Stimulated activated CD4-positive, alpha-beta T cell treated with anti-CD3 and anti-CD28 coated beads, Interleukin-12 subunit alpha, Interleukin-12 subunit beta, amount 100 ng/mL, for 4 hours (primary cell): Measurements from ENCODE around the gene SLC13A2.

ENCODE experiments used
- DNase-seq: peaks from one replicate; pipeline ENCODE4 v3.0.0-alpha.2; 2020

SLC13A2 gene

DNA sequence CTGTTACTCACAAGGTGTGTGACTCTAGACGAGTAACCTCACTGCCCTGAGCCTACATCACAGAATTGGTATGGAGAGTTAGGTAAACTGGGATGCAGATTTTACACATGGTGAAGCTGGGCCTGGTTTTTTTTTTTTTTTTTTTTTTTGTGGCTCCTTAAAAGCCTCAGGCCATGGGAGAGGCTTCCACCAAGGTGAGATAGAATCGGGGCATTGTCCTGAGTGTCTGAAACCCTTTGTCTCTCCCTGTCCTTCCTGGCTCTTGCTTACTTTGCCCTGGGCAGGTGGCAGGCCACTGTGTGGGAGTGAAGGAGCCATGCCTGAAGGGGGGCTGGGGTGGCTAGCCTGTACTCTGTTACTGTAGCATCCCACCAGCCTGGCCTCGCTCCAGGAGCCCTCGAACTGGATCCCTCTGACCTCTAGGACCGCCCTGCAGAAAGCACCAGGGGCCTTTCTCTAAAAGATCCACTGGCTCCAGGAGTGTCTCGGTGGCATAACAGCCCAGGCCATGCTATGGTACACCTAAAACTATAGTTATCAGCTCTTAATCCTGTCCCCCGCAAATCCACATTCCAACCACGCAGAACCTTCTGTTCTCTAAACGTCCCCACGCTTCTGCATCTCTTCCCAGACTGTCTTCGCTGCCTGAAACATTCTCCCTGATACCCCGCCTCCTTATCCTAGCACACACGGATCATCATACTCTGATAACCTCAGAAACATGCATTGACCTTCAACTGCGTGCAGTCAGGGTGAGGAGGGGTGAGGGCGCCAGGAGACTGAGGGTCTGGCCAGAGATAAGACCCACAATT, 1.7 kb upstream of the SLC13A2 start:
- no peak for DNase-seq

GRCh38 chr17:28472871-28473497, 460 bp upstream of the SLC13A2 start:
- DNase-seq, result no peak

DNA sequence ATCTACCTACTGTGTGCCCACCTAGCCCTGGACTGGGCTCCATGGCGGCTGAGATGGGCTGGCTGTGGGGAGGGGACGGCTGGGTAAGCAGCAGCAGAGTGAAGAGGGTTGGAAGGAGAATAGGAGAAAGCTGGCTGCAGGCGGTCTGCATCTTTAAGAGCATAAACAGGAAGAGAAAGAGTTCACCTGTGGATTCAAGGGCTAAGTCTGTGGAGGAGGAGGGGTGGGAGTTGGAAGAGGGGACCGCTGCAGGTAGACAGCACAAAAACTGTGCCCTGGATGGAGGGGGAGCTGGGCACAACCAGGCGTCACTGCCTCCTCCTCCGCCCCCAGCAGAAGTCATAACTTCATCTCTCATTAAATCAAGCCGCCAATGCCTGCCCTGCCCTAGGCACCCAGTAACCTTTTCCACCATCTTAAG, 677 bp downstream of the SLC13A2 start:
- no peak for DNase-seq

- no peak for DNase-seq
Observed at GRCh38 chr17:28475151-28475900, 1.9 kb downstream of the SLC13A2 start.

DNA sequence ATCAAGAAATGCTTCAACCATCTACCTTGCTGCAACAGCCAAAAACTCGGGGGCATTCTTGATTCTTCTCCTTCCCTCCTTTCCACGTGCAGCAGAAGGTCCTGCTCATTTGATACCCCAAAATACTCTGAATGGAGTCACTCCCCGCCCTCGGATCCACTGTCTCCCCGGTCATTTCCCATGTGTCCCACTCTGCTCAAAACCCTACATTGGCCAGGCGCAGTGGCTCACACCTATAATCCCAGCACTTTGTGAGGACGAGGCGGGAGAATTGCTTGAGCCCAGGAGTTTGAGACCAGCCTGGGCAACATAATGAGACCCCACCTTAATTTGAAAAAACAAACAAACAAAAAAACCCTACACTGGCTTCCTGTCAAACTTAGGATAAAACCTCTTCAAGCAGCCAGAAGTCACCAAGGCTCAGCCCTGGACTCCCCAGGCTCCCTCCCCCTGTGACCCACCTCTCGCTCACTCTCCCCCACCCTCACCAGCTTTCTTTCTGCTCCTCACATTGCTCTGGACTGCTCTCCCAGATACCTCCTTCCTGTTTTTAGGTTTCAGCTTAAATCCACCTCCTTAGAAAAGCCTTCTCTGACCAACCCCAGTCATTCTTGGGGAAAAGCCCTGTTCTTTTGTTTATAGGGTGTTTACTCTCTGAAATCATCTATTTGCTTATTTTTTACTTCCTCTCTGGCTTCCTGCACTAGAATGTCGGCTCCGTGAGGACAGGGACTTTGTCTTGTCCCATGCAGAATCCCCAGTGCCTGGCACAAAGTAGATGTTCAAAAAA, 2.8 kb downstream of the SLC13A2 start:
- no peak for DNase-seq

- no peak for DNase-seq
Observed at GRCh38 chr17:28477928-28478327, 4.5 kb downstream of the SLC13A2 start.

- no peak for DNase-seq
Observed at GRCh38 chr17:28478712-28479615, 5.5 kb downstream of the SLC13A2 start.

DNA sequence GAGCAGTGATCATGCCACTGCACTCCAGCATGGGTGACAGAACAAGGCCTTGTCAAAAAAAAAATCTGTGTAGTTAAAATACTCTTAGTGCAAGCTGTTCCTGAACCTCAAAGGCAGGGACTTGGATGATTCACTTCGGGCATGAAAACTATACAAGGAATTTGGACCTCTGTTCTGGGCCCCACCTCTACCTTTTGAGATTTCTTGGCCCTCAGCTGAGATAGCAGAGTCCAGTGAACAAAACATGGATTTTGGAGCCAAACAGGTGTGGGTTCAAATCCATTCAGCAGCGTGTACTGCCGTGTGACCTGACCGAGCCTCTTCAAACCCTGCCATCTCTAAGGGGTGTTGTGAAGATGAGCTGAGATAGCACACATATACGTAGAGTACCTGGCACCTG, 6.8 kb downstream of the SLC13A2 start:
- no peak for DNase-seq

- DNase-seq, result no peak
Observed at GRCh38 chr17:28480799-28481571, 7.5 kb downstream of the SLC13A2 start.

- DNase-seq, result no peak
Observed at GRCh38 chr17:28482551-28483199, 9.2 kb downstream of the SLC13A2 start.

DNA sequence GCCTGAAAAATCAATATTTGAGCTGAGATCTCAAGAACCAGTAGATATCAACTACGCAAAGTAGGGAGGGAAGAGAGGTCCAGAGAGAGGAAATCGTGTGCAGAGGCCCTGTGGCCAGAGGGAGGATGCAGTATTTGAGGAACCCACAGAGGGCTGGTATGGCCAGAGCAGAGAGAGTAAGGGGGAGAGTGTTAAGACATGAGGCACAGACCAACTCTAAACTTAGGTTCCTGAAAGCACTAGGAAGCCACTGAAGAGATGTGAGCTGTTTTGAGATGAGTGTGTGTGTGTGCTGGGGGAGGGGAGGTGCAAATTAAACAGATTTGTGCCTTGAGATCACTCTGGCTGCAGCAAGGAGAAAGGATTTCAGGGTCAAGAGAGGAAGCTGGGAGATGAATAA, 10.9 kb downstream of the SLC13A2 start:
- no peak for DNase-seq

- DNase-seq, result no peak
Observed at GRCh38 chr17:28485049-28485448, 11.6 kb downstream of the SLC13A2 start.

DNA sequence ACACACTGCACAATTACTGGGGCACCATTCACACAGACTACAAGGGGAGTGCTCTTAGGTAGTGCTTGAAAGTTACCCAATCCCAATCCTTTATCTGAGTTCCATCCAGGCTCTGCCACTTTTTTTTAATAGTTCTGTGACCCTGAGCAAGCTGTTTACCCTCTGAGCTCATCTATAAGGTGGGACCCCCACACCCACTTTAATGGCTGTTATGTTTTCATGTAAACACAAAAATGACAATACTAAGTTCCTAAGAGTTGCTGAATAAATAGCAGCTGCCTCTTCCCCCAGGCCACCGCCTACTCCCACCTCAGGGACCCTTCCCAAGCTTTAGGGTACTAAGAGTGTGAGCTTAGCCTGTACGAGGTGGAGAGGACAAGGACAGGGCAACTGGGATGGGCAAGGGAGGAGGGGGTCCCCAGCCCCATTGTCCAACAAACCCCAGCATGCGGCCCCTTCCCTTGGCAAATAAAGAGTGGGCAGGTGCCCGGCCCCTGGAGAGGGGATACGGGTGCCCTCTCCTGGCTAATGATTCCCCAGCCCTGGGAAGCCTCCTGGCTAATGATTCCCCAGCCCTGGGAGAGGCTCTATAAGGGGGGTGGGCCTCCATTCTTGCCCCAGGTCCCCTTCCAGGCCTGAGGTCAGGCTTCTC, 14.6 kb downstream of the SLC13A2 start:
- DNase-seq, result no peak

- DNase-seq, result no peak
Observed at GRCh38 chr17:28488533-28489276, 15.3 kb downstream of the SLC13A2 start.

GRCh38 chr17:28491286-28491685, 17.8 kb downstream of the SLC13A2 start:
- no peak for DNase-seq

DNA sequence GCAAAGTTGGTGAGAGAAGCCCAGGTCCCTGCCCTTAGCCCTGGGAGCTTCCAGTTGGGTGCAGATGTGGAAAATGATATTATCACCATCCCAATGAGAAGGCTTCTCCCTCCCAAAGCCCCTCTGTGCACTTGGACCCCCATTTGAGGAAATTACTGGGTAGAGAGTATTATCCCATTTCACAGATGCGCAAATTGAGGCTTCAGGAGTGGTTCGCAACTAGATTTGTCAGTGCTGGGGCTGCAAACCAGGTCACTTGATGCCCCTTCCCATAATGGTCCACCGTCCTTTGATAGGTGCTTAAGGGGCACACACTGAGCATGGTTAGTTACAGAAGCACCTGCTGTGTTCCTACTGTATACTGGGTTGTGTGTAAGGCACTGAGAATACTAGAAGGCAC, 18.4 kb downstream of the SLC13A2 start:
- DNase-seq, result no peak

DNA sequence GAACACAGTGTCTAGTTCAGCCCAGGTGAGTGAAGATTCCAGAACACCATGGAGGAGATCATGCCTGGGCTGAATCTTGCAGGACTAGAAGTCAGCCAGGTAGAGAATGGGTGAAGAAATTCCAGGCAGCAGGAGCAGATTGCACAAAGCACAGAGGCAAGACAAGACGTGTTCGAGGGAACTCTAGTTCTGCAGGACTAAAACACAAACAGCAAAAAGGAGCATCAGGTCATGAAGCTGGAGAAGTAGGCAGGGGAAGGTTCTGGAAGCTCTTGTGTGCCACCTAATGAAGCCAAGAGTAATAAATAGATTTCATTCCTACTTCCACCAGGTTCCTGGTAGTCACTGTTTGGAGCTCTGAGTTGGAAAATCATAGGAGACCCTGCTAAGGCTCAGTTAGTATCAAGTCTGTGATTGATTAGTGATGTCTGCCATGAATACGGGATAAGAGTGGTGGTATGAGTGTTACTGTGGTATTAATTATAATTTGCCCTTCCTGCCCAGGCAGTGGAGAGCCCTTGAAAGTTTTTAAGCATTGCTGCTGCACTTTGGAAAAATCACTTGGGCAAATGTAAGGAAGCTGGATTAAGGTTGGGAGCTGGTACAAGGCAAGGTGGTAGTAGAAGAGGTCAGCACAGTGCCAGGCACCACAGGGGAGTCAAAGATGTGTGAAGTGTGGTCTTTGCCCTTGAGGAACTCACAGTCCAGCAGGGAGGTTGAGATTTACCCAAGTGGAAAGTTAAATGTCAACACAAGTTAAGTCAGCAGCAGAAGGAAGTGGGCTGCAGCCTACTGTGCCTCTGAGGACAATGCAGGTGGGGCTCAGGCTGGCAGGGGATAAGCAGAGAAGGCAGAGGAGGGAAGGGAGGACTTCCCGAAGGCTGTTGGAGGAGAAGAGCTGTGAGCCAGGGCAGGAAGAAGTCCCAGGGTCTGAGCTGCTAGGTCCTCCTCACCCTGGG, 19.2 kb downstream of the SLC13A2 start:
- DNase-seq, result no peak

DNA sequence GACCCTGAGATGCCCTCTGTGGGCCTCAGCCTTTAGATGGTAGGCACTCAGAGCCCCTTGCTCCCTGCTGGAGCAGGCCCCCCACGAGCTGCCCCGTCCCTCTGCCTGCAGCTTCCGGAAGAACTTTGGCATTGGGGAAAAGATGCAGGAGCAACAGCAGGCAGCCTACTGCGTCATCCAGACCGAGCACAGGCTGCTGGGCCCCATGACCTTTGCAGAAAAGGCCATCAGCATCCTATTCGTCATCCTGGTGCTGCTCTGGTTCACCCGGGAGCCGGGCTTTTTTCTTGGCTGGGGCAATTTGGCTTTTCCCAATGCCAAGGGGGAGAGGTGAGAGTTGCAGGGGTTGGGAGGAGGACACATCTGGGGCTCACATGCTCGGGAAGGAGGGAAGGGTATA, 20.0 kb downstream of the SLC13A2 start:
- DNase-seq, result no peak
